ENCODE results near the gene CAB39.

CAB39 gene

DNA sequence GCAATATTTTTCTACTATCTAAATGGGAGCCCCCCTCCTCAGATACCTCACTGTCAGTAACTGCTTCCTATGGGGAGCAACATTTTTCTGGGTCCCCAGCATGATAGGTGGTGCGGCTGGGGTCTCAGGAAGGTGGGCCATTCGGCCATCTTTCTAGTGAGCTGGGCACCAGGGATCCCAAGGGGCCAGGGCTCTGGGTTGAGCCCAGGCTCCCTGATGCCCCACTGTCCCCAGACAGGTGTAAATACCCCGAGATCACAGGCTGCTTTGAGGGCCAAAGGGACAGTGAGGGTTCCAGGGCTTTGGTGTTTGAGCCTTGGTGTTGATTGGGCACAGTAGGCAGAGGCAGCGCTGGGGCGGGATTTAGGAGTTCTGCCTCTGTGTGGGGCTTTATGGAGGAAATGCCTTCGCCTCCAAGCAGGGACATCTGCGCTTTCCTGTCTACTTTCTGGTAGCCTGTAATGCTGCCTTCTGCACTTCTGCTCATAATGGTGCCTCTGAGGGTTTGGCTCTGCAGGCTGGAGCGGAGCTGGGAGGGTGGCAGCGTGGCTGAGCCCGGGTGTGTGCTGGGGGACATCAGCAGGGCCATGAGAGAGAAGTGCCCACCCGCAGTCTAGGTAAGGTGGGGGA lies 157.4 kb downstream of the CAB39 start:
- TF ChIP-seq, protein P1, sequence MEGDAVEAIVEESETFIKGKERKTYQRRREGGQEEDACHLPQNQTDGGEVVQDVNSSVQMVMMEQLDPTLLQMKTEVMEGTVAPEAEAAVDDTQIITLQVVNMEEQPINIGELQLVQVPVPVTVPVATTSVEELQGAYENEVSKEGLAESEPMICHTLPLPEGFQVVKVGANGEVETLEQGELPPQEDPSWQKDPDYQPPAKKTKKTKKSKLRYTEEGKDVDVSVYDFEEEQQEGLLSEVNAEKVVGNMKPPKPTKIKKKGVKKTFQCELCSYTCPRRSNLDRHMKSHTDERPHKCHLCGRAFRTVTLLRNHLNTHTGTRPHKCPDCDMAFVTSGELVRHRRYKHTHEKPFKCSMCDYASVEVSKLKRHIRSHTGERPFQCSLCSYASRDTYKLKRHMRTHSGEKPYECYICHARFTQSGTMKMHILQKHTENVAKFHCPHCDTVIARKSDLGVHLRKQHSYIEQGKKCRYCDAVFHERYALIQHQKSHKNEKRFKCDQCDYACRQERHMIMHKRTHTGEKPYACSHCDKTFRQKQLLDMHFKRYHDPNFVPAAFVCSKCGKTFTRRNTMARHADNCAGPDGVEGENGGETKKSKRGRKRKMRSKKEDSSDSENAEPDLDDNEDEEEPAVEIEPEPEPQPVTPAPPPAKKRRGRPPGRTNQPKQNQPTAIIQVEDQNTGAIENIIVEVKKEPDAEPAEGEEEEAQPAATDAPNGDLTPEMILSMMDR (IDR thresholded peaks at IDR 0.05; ENCODE audit: insufficient read depth, low read depth, low read length, missing control alignments): no peak
- DNase-seq (ENCODE audit: low read depth): no peak
- no peak overlapping the region for H3K4me3 ChIP-seq (ENCODE audit: low read length)
